HG02763 (cell line): Measurements from ENCODE around the gene WDR5.

Experiments used
- ATAC-seq: cut with Tn5 transposase; IDR thresholded peaks from one replicate; pipeline ENCODE4 v1.9.1; 2021; ENCODE audit warnings: mild to moderate bottlenecking, moderate library complexity; ENCODE audit not compliant: unreplicated experiment

WDR5 gene

GRCh38 chr9:134157378-134157885 is 21.6 kb downstream of the WDR5 start:
- ATAC-seq, result no peak

GRCh38 chr9:134158242-134158641 is 22.4 kb downstream of the WDR5 start:
- no peak for ATAC-seq

GRCh38 chr9:134158753-134159392 is 23.0 kb downstream of the WDR5 start:
- no peak for ATAC-seq

GRCh38 chr9:134159566-134160245 is 23.8 kb downstream of the WDR5 start:
- no peak for ATAC-seq

- no peak for ATAC-seq
These were observed 25.8 kb downstream of the WDR5 start for GRCh38 chr9:134161647-134162046.

GRCh38 chr9:134162212-134162775 is 26.4 kb downstream of the WDR5 start:
- ATAC-seq, result no peak

GRCh38 chr9:134162926-134163370 is 27.1 kb downstream of the WDR5 start:
- ATAC-seq, result no peak

GRCh38 chr9:134163371-134164196 is 27.7 kb downstream of the WDR5 start:
- no peak for ATAC-seq

- no peak for ATAC-seq
These were observed 29.0 kb downstream of the WDR5 start for GRCh38 chr9:134164879-134165278.

GRCh38 chr9:134165357-134166315 is 29.8 kb downstream of the WDR5 start:
- ATAC-seq, result no peak

GRCh38 chr9:134166374-134166773 is 30.5 kb downstream of the WDR5 start:
- no peak for ATAC-seq

- ATAC-seq, result no peak
These were observed 31.6 kb downstream of the WDR5 start for GRCh38 chr9:134167530-134167931.

- ATAC-seq, result no peak
These were observed 33.1 kb downstream of the WDR5 start for GRCh38 chr9:134168757-134169550.

GRCh38 chr9:134169724-134170401 is 34.0 kb downstream of the WDR5 start:
- ATAC-seq, result no peak

GRCh38 chr9:134170532-134171315 is 34.8 kb downstream of the WDR5 start:
- no peak for ATAC-seq

GRCh38 chr9:134171316-134172197 is 35.7 kb downstream of the WDR5 start:
- no peak for ATAC-seq
